Jurkat, Clone E6-1 (cell line): ENCODE data around the gene RIPPLY3.
"Not testable (repeated sequence)": the region's sequence is repeated elsewhere in the genome, so short reads cannot be mapped to it uniquely, and the experiment has no call there.

Experiments
- DNase-seq: peaks from one replicate; pipeline ENCODE4 v3.0.0-alpha.2; 2011; ENCODE audit warnings: low read depth, low spot score
- H3K4me3 ChIP-seq: 2 replicates; pipeline ENCODE4 v1.5.1; 2011; ENCODE audit warnings: mild to moderate bottlenecking, low read length, control low read depth, moderate library complexity

The RIPPLY3 gene

GRCh38 chr21:37002851-37003250 lies 3.7 kb upstream of the RIPPLY3 start:
- not testable (repeated sequence) for H3K4me3 ChIP-seq, DNase-seq

GRCh38 chr21:37003917-37004316 lies 2.6 kb upstream of the RIPPLY3 start:
- not testable (repeated sequence) for H3K4me3 ChIP-seq, DNase-seq

GRCh38 chr21:37005548-37006485 lies 685 bp upstream of the RIPPLY3 start:
- no peak overlapping the region for H3K4me3 ChIP-seq

GRCh38 chr21:37008724-37009123 lies 2.2 kb downstream of the RIPPLY3 start:
- no peak for DNase-seq
- H3K4me3 ChIP-seq = no peak overlapping the region

More at GRCh38 chr21:37005548-37006485, 685 bp upstream of the RIPPLY3 start:
- DNase-seq = no peak

GRCh38 chr21:37009740-37010341 lies 3.3 kb downstream of the RIPPLY3 start:
- peak overlapping the region; percentile 35 for H3K4me3 ChIP-seq
- DNase-seq = peak; percentile 50

- H3K4me3 ChIP-seq = no peak overlapping the region
- no peak for DNase-seq
These were observed 11.6 kb downstream of the RIPPLY3 start for GRCh38 chr21:37017951-37018679.

- no peak overlapping the region for H3K4me3 ChIP-seq
- no peak for DNase-seq
These were observed 20.0 kb downstream of the RIPPLY3 start for GRCh38 chr21:37026499-37026898.

- DNase-seq = no peak
These were observed 22.1 kb downstream of the RIPPLY3 start for GRCh38 chr21:37028570-37028969.

GRCh38 chr21:37030864-37031263 lies 24.4 kb downstream of the RIPPLY3 start:
- no peak overlapping the region for H3K4me3 ChIP-seq

More at GRCh38 chr21:37028570-37028969, 22.1 kb downstream of the RIPPLY3 start:
- no peak overlapping the region for H3K4me3 ChIP-seq

GRCh38 chr21:37032293-37032692 lies 25.8 kb downstream of the RIPPLY3 start:
- DNase-seq = peak; percentile 29
- no peak overlapping the region for H3K4me3 ChIP-seq

More at GRCh38 chr21:37030864-37031263, 24.4 kb downstream of the RIPPLY3 start:
- DNase-seq = no peak

- DNase-seq = no peak
- H3K4me3 ChIP-seq = no peak overlapping the region
These were observed 26.5 kb downstream of the RIPPLY3 start for GRCh38 chr21:37032877-37033471.

- not testable (repeated sequence) for H3K4me3 ChIP-seq, DNase-seq
These were observed 27.9 kb downstream of the RIPPLY3 start for GRCh38 chr21:37034394-37034793.

- DNase-seq = no peak
- H3K4me3 ChIP-seq = no peak overlapping the region
These were observed 29.7 kb downstream of the RIPPLY3 start for GRCh38 chr21:37036177-37036576.

- no peak overlapping the region for H3K4me3 ChIP-seq
- DNase-seq = no peak
These were observed 33.0 kb downstream of the RIPPLY3 start for GRCh38 chr21:37039411-37040075.

- no peak overlapping the region for H3K4me3 ChIP-seq
- DNase-seq = no peak
These were observed 33.7 kb downstream of the RIPPLY3 start for GRCh38 chr21:37040212-37040611.

- DNase-seq = no peak
These were observed 35.3 kb downstream of the RIPPLY3 start for GRCh38 chr21:37041706-37042271.

GRCh38 chr21:37043818-37044217 lies 37.3 kb downstream of the RIPPLY3 start:
- no peak overlapping the region for H3K4me3 ChIP-seq
- DNase-seq = no peak

More at GRCh38 chr21:37041706-37042271, 35.3 kb downstream of the RIPPLY3 start:
- no peak overlapping the region for H3K4me3 ChIP-seq

- DNase-seq = no peak
- no peak overlapping the region for H3K4me3 ChIP-seq
These were observed 38.1 kb downstream of the RIPPLY3 start for GRCh38 chr21:37044643-37045042.
